Measurements from ENCODE around the gene ACSM2B.
"Not testable (repeated sequence)": the region's sequence is repeated elsewhere in the genome, so short reads cannot be mapped to it uniquely, and the experiment has no call there.

ACSM2B gene

GRCh38 chr16:20532284-20532792 lies 43.8 kb downstream of the ACSM2B start:
- DNase-seq (ENCODE audit: low read depth): not testable (repeated sequence)

GRCh38 chr16:20531795-20532194 lies 44.4 kb downstream of the ACSM2B start:
- DNase-seq (ENCODE audit: low read depth): not testable (repeated sequence)

- DNase-seq (ENCODE audit: low read depth): no peak
These were observed 56.1 kb downstream of the ACSM2B start for GRCh38 chr16:20520103-20520502.

GRCh38 chr16:20519231-20519630 lies 56.9 kb downstream of the ACSM2B start:
- DNase-seq (ENCODE audit: low read depth): no peak

GRCh38 chr16:20517149-20517548 lies 59.0 kb downstream of the ACSM2B start:
- no peak for DNase-seq (ENCODE audit: low read depth)

GRCh38 chr16:20515688-20516090 lies 60.5 kb downstream of the ACSM2B start:
- no peak for DNase-seq (ENCODE audit: low read depth)

GRCh38 chr16:20510323-20510722 lies 65.8 kb downstream of the ACSM2B start:
- DNase-seq (ENCODE audit: low read depth): no peak

GRCh38 chr16:20507280-20507679 lies 68.9 kb downstream of the ACSM2B start:
- no peak for DNase-seq (ENCODE audit: low read depth)

- DNase-seq (ENCODE audit: low read depth): no peak
These were observed 71.7 kb downstream of the ACSM2B start for GRCh38 chr16:20504418-20504817.

GRCh38 chr16:20491448-20491847 lies 84.7 kb downstream of the ACSM2B start:
- not testable (repeated sequence) for DNase-seq (ENCODE audit: low read depth)

GRCh38 chr16:20490994-20491393 lies 85.2 kb downstream of the ACSM2B start:
- not testable (repeated sequence) for DNase-seq (ENCODE audit: low read depth)

Data from stimulated activated CD8-positive, alpha-beta memory T cell treated with anti-CD3 and anti-CD28 coated beads, Interleukin-12 subunit alpha, Interleukin-12 subunit beta, amount 100 ng/mL, for 4 hours (primary cell).